Loucy (cell line): ENCODE data around the gene IFNGR1.

Source experiments
- EZH2phosphoT487 ChIP-seq: fragments of 200-600 bp; IDR thresholded peaks from 2 replicates; pipeline ENCODE4 v1.6.1; 2018; ENCODE audit warnings: antibody characterized with exemption, mild to moderate bottlenecking, moderate library complexity, borderline replicate concordance
- TF ChIP-seq, protein P1 (sequence below): fragments of 200-600 bp; sonication (generic); conservative IDR thresholded peaks from 2 replicates; pipeline ENCODE4 v1.5.1; 2014; ENCODE audit warnings: mild to moderate bottlenecking, antibody characterized with exemption, low read length

DNA sequence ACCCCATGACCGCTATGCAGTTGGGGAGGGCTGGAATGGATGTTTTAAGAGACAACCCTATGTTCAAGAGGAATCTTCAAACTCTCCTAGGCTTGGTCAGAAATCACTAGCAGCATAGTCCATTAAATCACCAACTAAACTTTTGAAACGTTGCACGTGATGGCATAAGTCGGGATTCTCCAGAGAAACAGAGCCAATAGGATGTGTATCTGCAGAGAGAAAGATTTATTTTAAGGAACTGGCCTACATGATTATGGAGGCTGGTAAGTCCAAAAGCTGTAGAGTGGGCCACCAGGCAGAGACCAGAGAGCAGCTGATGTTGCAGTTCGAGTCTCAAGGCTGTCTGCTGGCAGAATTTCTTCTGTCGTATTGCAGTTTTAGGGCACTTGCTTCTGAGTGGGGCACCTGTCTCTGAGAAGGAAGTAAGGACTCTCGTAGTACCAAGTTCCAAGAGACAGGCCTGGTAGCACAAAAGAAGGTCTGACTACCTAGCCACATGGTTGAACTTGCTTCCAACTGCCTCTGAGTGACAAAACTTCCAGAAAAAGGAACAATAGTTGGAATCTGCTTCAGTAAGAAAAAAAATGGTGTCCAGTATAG lies 11.9 kb upstream of the IFNGR1 start:
- TF ChIP-seq EZH2phosphoT487, result no peak
- TF ChIP-seq, protein P1, sequence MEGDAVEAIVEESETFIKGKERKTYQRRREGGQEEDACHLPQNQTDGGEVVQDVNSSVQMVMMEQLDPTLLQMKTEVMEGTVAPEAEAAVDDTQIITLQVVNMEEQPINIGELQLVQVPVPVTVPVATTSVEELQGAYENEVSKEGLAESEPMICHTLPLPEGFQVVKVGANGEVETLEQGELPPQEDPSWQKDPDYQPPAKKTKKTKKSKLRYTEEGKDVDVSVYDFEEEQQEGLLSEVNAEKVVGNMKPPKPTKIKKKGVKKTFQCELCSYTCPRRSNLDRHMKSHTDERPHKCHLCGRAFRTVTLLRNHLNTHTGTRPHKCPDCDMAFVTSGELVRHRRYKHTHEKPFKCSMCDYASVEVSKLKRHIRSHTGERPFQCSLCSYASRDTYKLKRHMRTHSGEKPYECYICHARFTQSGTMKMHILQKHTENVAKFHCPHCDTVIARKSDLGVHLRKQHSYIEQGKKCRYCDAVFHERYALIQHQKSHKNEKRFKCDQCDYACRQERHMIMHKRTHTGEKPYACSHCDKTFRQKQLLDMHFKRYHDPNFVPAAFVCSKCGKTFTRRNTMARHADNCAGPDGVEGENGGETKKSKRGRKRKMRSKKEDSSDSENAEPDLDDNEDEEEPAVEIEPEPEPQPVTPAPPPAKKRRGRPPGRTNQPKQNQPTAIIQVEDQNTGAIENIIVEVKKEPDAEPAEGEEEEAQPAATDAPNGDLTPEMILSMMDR, result no peak
